Osteocyte (in vitro differentiated cells): ENCODE data around the gene SH3D21. TPM values are rescaled to one million over a fixed set of nuclear protein-coding genes. Genes with fewer than 3 reads are reported as not detected.

ENCODE experiments used
- DNase-seq: peaks from one replicate; pipeline ENCODE4 v3.0.0; 2021; ENCODE audit warnings: mixed read lengths; ENCODE audit not compliant: unreplicated experiment; ENCODE audit errors: extremely low spot score
- H3K27ac Mint-ChIP-seq: one replicate; pipeline ENCODE4 v1.8.0; 2021; ENCODE audit warnings: mild to moderate bottlenecking, mixed read lengths; ENCODE audit not compliant: unreplicated experiment
- H3K27me3 Mint-ChIP-seq: one replicate; pipeline ENCODE4 v1.8.0; 2021; ENCODE audit warnings: mixed read lengths; ENCODE audit not compliant: unreplicated experiment
- H3K36me3 Mint-ChIP-seq: one replicate; pipeline ENCODE4 v1.8.0; 2021; ENCODE audit warnings: mixed read lengths; ENCODE audit not compliant: unreplicated experiment
- H3K4me1 Mint-ChIP-seq: one replicate; pipeline ENCODE4 v1.8.0; 2021; ENCODE audit warnings: mixed read lengths; ENCODE audit not compliant: unreplicated experiment
- H3K4me3 Mint-ChIP-seq: one replicate; pipeline ENCODE4 v1.8.0; 2021; ENCODE audit warnings: mild to moderate bottlenecking, moderate library complexity, mixed read lengths; ENCODE audit not compliant: unreplicated experiment
- H3K9me3 Mint-ChIP-seq: one replicate; pipeline ENCODE4 v1.8.0; 2021; ENCODE audit warnings: mixed read lengths; ENCODE audit not compliant: unreplicated experiment
- CTCF ChIP-seq: fragments of 200-600 bp; sonication (generic); IDR thresholded peaks from 2 replicates; pipeline ENCODE4 v1.5.0; 2021; ENCODE audit warnings: antibody characterized with exemption, mild to moderate bottlenecking, moderate library complexity
- total RNA-seq: library from RNA; stranded (reverse); gene quantifications from 2 replicates; pipeline ENCODE4 v1.2.1, GENCODE V29; 2021

The SH3D21 gene
- total RNA-seq, 1 donor from 2014 or later: 6.4 TPM

- Mint-ChIP-seq H3K36me3 (peaks cover 22% of the 10 kb centered on the region), H3K9me3 (no peaks in the 10 kb centered on the region), H3K4me3 (no peak overlapping the region), H3K27ac (no peak overlapping the region), H3K27me3 (no peaks in the 10 kb centered on the region), H3K4me1 (peaks cover 17% of the 10 kb centered on the region)
- no peak for TF ChIP-seq CTCF
- DNase-seq: no peak
Measured at GRCh38 chr1:36269408-36269838, 36.7 kb upstream of the SH3D21 start.

GRCh38 chr1:36273024-36273423 is 33.1 kb upstream of the SH3D21 start:
- Mint-ChIP-seq H3K4me1 (peaks cover 4% of the 10 kb centered on the region), H3K27me3 (no peaks in the 10 kb centered on the region), H3K27ac (no peak overlapping the region), H3K9me3 (no peaks in the 10 kb centered on the region), H3K4me3 (no peak overlapping the region), H3K36me3 (peaks cover 23% of the 10 kb centered on the region)
- DNase-seq: no peak
- no peak for TF ChIP-seq CTCF

DNA sequence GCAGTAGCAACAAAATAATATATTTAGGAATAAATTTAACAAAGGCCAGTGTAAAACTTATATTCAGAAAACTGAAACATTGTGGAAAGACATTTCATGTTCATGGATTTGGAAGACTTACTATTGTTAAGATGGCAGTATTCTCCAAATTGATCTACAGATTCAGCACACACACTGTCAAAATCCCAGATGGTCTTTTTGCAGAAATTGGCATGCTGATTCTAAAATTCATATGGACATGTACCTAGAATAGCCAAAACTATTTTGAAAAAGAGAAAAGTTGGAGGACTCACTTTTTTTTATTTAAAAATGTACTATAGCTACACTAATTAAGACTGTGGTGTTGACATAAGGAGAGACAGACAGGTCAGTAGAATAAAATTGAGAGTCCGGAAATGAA is 32.0 kb upstream of the SH3D21 start:
- DNase-seq: no peak
- Mint-ChIP-seq H3K4me1 (no peaks in the 10 kb centered on the region), H3K4me3 (no peak overlapping the region), H3K27me3 (no peaks in the 10 kb centered on the region), H3K36me3 (peaks cover 22% of the 10 kb centered on the region), H3K9me3 (no peaks in the 10 kb centered on the region), H3K27ac (no peak overlapping the region)
- TF ChIP-seq CTCF: no peak

GRCh38 chr1:36276688-36277087 is 29.5 kb upstream of the SH3D21 start:
- H3K27me3 Mint-ChIP-seq: no peaks in the 10 kb centered on the region

More at GRCh38 chr1:36276688-36277087, 29.5 kb upstream of the SH3D21 start:
- TF ChIP-seq CTCF: no peak
- Mint-ChIP-seq H3K36me3 (peaks cover 17% of the 10 kb centered on the region), H3K9me3 (no peaks in the 10 kb centered on the region), H3K27ac (no peak overlapping the region), H3K4me3 (no peak overlapping the region), H3K4me1 (peaks cover 7% of the 10 kb centered on the region)
- DNase-seq: no peak
